HG02763 (cell line): ENCODE data around the gene ZNF20.

Source experiments
- ATAC-seq: cut with Tn5 transposase; IDR thresholded peaks from one replicate; pipeline ENCODE4 v1.9.1; 2021; ENCODE audit warnings: mild to moderate bottlenecking, moderate library complexity; ENCODE audit not compliant: unreplicated experiment

The ZNF20 gene

GRCh38 chr19:12139885-12140544 is at the start of gene ZNF20:
Gene ZNF20 (minus strand): TSS chr19:12140350. CDS start chr19:12140182, 168 bp downstream.
- ATAC-seq: peak; percentile 87

GRCh38 chr19:12187625-12188024 is 47.5 kb upstream of the ZNF20 start:
- ATAC-seq: no peak

GRCh38 chr19:12180377-12180776 is 40.2 kb upstream of the ZNF20 start:
- ATAC-seq: no peak

GRCh38 chr19:12166626-12167025 is 26.5 kb upstream of the ZNF20 start:
- no peak for ATAC-seq

- ATAC-seq: no peak
These were observed 23.7 kb upstream of the ZNF20 start for GRCh38 chr19:12163826-12164225.

GRCh38 chr19:12162882-12163806 is 23.0 kb upstream of the ZNF20 start, which contains the start of gene ZNF136:
Gene ZNF136 (plus strand): TSS chr19:12163096. CDS start chr19:12163204, 108 bp downstream.
- peak; percentile 90 for ATAC-seq

GRCh38 chr19:12162513-12162881 is 22.3 kb upstream of the ZNF20 start:
- no peak for ATAC-seq

GRCh38 chr19:12159773-12160414 is 19.7 kb upstream of the ZNF20 start:
- no peak for ATAC-seq

GRCh38 chr19:12156223-12157058 is 16.3 kb upstream of the ZNF20 start, which contains the start of gene ZNF625:
Gene ZNF625 (minus strand): TSS chr19:12156734. CDS start chr19:12156558, 176 bp downstream.
- peak; percentile 66 for ATAC-seq

- ATAC-seq: no peak
These were observed 15.2 kb upstream of the ZNF20 start for GRCh38 chr19:12155324-12155860.

- no peak for ATAC-seq
These were observed 5.2 kb upstream of the ZNF20 start for GRCh38 chr19:12145348-12145747.

GRCh38 chr19:12141405-12141736 is 1.2 kb upstream of the ZNF20 start:
- no peak for ATAC-seq

GRCh38 chr19:12140545-12141404 is 625 bp upstream of the ZNF20 start:
- ATAC-seq: peak; percentile 47

GRCh38 chr19:12139269-12139668 is 881 bp downstream of the ZNF20 start:
- ATAC-seq: no peak

- ATAC-seq: no peak
These were observed 2.8 kb downstream of the ZNF20 start for GRCh38 chr19:12137221-12137940.

GRCh38 chr19:12133069-12133468 is 7.1 kb downstream of the ZNF20 start:
- ATAC-seq: no peak

GRCh38 chr19:12126707-12127106 is 13.4 kb downstream of the ZNF20 start:
- no peak for ATAC-seq

- no peak for ATAC-seq
These were observed 22.8 kb downstream of the ZNF20 start for GRCh38 chr19:12117201-12117970.
